H9 (cell line): ENCODE measurements around the gene SLC25A42. TPM values are rescaled to one million over a fixed set of nuclear protein-coding genes. Genes with fewer than 3 reads are reported as not detected.

Experiments used
- DNase-seq: peaks from one replicate; pipeline ENCODE4 v3.0.0-alpha.2; 2017
- H2AFZ ChIP-seq: one replicate; pipeline ENCODE4 v1.6.1; 2013; ENCODE audit warnings: mild to moderate bottlenecking, low read length, control low read depth, moderate library complexity
- H2AK5ac ChIP-seq: 2 replicates; pipeline ENCODE4 v1.6.1; 2013; ENCODE audit warnings: low read length, control low read depth, mixed read lengths; ENCODE audit not compliant: insufficient read length
- H2BK120ac ChIP-seq: one replicate; pipeline ENCODE4 v1.6.1; 2013; ENCODE audit warnings: low read depth, mild to moderate bottlenecking, low read length, control low read depth, inconsistent platforms; ENCODE audit not compliant: poor library complexity, severe bottlenecking
- H2BK12ac ChIP-seq: 2 replicates; pipeline ENCODE4 v1.6.1; 2013; ENCODE audit warnings: low read length, control low read depth, mixed read lengths, low read depth; ENCODE audit not compliant: insufficient read length
- H2BK15ac ChIP-seq: 2 replicates; pipeline ENCODE4 v1.6.1; 2013; ENCODE audit warnings: low read depth, low read length, control low read depth
- H2BK20ac ChIP-seq: one replicate; pipeline ENCODE4 v1.6.1; 2013; ENCODE audit warnings: low read depth, mild to moderate bottlenecking, low read length, control low read depth, inconsistent platforms; ENCODE audit not compliant: poor library complexity, severe bottlenecking
- H2BK5ac ChIP-seq: 2 replicates; pipeline ENCODE4 v1.6.1; 2013; ENCODE audit warnings: low read length, control low read depth, mixed read lengths; ENCODE audit not compliant: insufficient read length
- H3K14ac ChIP-seq: 2 replicates; pipeline ENCODE4 v1.6.1; 2013; ENCODE audit warnings: low read length, control low read depth; ENCODE audit not compliant: insufficient read depth
- H3K18ac ChIP-seq: 2 replicates; pipeline ENCODE4 v1.6.1; 2013; ENCODE audit warnings: low read depth, mild to moderate bottlenecking, mixed read lengths, low read length, control low read depth; ENCODE audit not compliant: insufficient read length
- H3K23ac ChIP-seq: 2 replicates; pipeline ENCODE4 v1.6.1; 2013; ENCODE audit warnings: low read length, control low read depth, mixed read lengths, low read depth; ENCODE audit not compliant: insufficient read length
- H3K23me2 ChIP-seq: 2 replicates; pipeline ENCODE4 v1.6.1; 2013; ENCODE audit warnings: low read depth, mild to moderate bottlenecking, mixed read lengths, low read length, control low read depth; ENCODE audit not compliant: insufficient read length, poor library complexity, severe bottlenecking
- H3K27ac ChIP-seq: 2 replicates; pipeline ENCODE4 v1.5.1; 2013; ENCODE audit warnings: low read length, control low read depth, mixed read lengths, low read depth; ENCODE audit not compliant: insufficient read length
- H3K27me3 ChIP-seq: 2 replicates; pipeline ENCODE4 v1.6.1; 2013; ENCODE audit warnings: low read length, control low read depth, inconsistent platforms; ENCODE audit not compliant: insufficient read depth
- H3K4ac ChIP-seq: 2 replicates; pipeline ENCODE4 v1.6.1; 2013; ENCODE audit warnings: low read depth, mild to moderate bottlenecking, control low read depth, inconsistent platforms, low read length, moderate library complexity
- H3K4me1 ChIP-seq: 2 replicates; pipeline ENCODE4 v1.6.1; 2013; ENCODE audit warnings: low read length, control low read depth, inconsistent platforms; ENCODE audit not compliant: insufficient read depth
- H3K4me2 ChIP-seq: 2 replicates; pipeline ENCODE4 v1.6.1; 2013; ENCODE audit warnings: low read length, control low read depth, mixed read lengths; ENCODE audit not compliant: insufficient read length, insufficient read depth
- H3K56ac ChIP-seq: 2 replicates; pipeline ENCODE4 v1.6.1; 2013; ENCODE audit warnings: low read depth, mild to moderate bottlenecking, mixed read lengths, low read length, control low read depth; ENCODE audit not compliant: insufficient read length
- H3K79me1 ChIP-seq: 2 replicates; pipeline ENCODE4 v1.6.1; 2013; ENCODE audit warnings: low read depth, mild to moderate bottlenecking, moderate library complexity, low read length, control low read depth, inconsistent platforms; ENCODE audit not compliant: insufficient read depth, poor library complexity, severe bottlenecking
- H3K79me2 ChIP-seq: 2 replicates; pipeline ENCODE4 v1.6.1; 2013; ENCODE audit warnings: low read length, control low read depth, inconsistent platforms; ENCODE audit not compliant: insufficient read depth
- H3K9ac ChIP-seq: 2 replicates; pipeline ENCODE4 v1.6.1; 2013; ENCODE audit warnings: low read length, control low read depth, mixed read lengths; ENCODE audit not compliant: insufficient read length; ENCODE audit errors: extremely low read depth
- H3K9me3 ChIP-seq: one replicate; pipeline ENCODE4 v1.6.1; 2013; ENCODE audit warnings: low read depth, low read length, inconsistent platforms; ENCODE audit not compliant: control insufficient read depth
- H3T11ph ChIP-seq: one replicate; pipeline ENCODE4 v1.6.1; 2013; ENCODE audit warnings: mild to moderate bottlenecking, low read length, control low read depth, inconsistent platforms
- H4K20me1 ChIP-seq: one replicate; pipeline ENCODE4 v1.6.1; 2013; ENCODE audit not compliant: control insufficient read depth, insufficient read length, insufficient read depth
- H4K5ac ChIP-seq: 2 replicates; pipeline ENCODE4 v1.6.1; 2013; ENCODE audit warnings: low read depth, mild to moderate bottlenecking, mixed read lengths, low read length, control low read depth; ENCODE audit not compliant: insufficient read length
- H4K8ac ChIP-seq: replicated peaks from 2 replicates; pipeline ENCODE4 v1.6.1; 2013; ENCODE audit warnings: low read length, control low read depth, mixed read lengths, low read depth; ENCODE audit not compliant: insufficient read length
- H4K91ac ChIP-seq: 2 replicates; pipeline ENCODE4 v1.6.1; 2013; ENCODE audit warnings: low read depth, mild to moderate bottlenecking, moderate library complexity, mixed read lengths, low read length, control low read depth; ENCODE audit not compliant: insufficient read length
- H3K27ac Mint-ChIP-seq, 3 experiments: 2 replicates in 2 of 3; 3 replicates in 1 of 3; pipeline ENCODE4 v1.8.0; 2020 to 2021; ENCODE audit warnings: mixed read lengths in 3 of 3, mild to moderate bottlenecking in 1 of 3, moderate library complexity in 1 of 3
- H3K27me3 Mint-ChIP-seq: 2 replicates; pipeline ENCODE4 v1.8.0; 2021; ENCODE audit warnings: low read depth, mild to moderate bottlenecking, moderate library complexity, mixed read lengths
- H3K36me3 Mint-ChIP-seq, 3 experiments: 2 replicates in 2 of 3; 3 replicates in 1 of 3; pipeline ENCODE4 v1.8.0; 2020 to 2021; ENCODE audit warnings: low read depth in 3 of 3, mixed read lengths in 3 of 3; ENCODE audit not compliant: insufficient read depth in 1 of 3
- H3K4me1 Mint-ChIP-seq, 2 experiments: 2 replicates each; pipeline ENCODE4 v1.8.0; 2020; ENCODE audit warnings: mixed read lengths in 2 of 2
- H3K4me3 Mint-ChIP-seq, 2 experiments: 2 replicates in 1 of 2; 3 replicates in 1 of 2; pipeline ENCODE4 v1.8.0; 2020 to 2021; ENCODE audit warnings: mild to moderate bottlenecking in 2 of 2, mixed read lengths in 2 of 2, moderate library complexity in 1 of 2
- H3K9me3 Mint-ChIP-seq, 2 experiments: 2 replicates in 1 of 2; 3 replicates in 1 of 2; pipeline ENCODE4 v1.8.0; 2020; ENCODE audit warnings: mild to moderate bottlenecking in 2 of 2, mixed read lengths in 2 of 2, moderate library complexity in 1 of 2
- WGBS: extraction: QIAGEN DNeasy Blood & Tissue Kit; methylation state at CpG from one replicate; pipeline ENCODE4 v1.1.7; 2013; ENCODE audit warnings: missing lambda C conversion rate, low lambda C conversion rate, mixed read lengths; ENCODE audit not compliant: insufficient read length; ENCODE audit errors: extremely low coverage; 5-methylcytosine and 5-hydroxymethylcytosine counted together
- total RNA-seq: library from RNA; stranded (reverse); gene quantifications from 2 replicates; pipeline ENCODE4 v1.2.1, GENCODE V29; 2021
- TF ChIP-seq, protein P1 (sequence below): fragments of 200-600 bp; sonication (generic); conservative IDR thresholded peaks from 3 replicates; pipeline ENCODE4 v1.8.0; 2021; ENCODE audit warnings: antibody characterized with exemption, mild to moderate bottlenecking

SLC25A42 gene
- total RNA-seq, 1 experiment from 2014 or later = 3.6 TPM

DNA sequence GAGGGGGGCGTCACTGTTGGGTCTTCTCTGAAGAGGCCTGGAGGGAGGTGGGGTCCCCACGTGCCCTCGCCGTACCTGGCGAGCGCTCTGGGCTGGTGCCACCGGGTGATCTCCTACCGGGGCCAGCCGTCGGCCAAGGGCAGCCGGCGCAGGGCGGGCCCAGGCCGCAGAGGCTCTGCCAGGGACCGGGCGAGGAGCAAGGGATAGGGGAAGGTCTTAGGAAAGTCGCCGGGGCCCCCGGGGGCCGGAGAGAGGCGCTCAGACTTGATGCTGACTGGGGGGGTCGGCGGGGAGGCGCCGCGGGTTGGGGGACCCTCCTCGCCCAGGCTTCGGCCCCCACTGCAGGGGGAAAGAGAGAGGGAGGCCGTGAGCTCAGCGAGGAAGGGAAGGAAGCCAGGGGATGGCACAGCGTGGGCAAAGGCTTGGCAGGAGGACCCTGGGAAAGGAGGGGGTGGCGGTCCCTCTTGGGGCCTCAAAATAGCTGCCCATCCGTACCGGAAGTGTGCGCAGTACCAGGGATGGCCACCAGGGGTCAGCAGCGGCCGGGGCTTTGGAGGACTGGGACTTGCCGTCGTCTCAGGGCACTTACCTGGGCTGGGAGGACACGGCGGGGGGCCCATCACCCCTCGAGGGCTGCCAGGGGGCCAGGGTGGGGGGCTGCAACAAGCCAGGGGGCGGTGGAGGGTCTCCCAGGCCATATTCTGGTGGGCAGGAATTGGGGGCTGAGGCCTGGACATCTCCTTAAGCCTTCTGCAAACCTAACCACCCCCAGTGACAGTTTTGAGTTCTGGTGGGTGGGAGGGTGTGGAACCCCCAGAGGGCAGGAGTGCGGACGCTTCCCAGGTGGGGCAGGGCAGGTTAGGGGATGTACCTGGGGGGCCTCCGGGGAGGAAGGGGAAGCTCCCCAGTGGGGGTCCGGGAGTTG, 82.2 kb downstream of the SLC25A42 start:
- no peak overlapping the region for H2BK15ac ChIP-seq
- H3K27ac ChIP-seq = no peak overlapping the region
- H4K20me1 ChIP-seq = no peaks in the 10 kb centered on the region
- H3K18ac ChIP-seq = no peak overlapping the region
- H2AFZ ChIP-seq = no peak overlapping the region
- Mint-ChIP-seq H3K4me3 (no peak overlapping the region), H3K36me3 (no peaks in the 10 kb centered on the region), H3K27ac (peak overlapping the region in 1 of 3 experiments; percentile 77; a peak in 2 of 7 replicates), H3K9me3 (no peaks in the 10 kb centered on the region; a peak in 1 of 5 replicates), H3K4me1 (no peaks in the 10 kb centered on the region; a peak in 1 of 4 replicates), H3K27me3 (peaks cover 28% of the 10 kb centered on the region)
- TF ChIP-seq, protein P1, sequence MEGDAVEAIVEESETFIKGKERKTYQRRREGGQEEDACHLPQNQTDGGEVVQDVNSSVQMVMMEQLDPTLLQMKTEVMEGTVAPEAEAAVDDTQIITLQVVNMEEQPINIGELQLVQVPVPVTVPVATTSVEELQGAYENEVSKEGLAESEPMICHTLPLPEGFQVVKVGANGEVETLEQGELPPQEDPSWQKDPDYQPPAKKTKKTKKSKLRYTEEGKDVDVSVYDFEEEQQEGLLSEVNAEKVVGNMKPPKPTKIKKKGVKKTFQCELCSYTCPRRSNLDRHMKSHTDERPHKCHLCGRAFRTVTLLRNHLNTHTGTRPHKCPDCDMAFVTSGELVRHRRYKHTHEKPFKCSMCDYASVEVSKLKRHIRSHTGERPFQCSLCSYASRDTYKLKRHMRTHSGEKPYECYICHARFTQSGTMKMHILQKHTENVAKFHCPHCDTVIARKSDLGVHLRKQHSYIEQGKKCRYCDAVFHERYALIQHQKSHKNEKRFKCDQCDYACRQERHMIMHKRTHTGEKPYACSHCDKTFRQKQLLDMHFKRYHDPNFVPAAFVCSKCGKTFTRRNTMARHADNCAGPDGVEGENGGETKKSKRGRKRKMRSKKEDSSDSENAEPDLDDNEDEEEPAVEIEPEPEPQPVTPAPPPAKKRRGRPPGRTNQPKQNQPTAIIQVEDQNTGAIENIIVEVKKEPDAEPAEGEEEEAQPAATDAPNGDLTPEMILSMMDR = peak; percentile 92
- no peaks in the 10 kb centered on the region for H3K4me1 ChIP-seq
- H4K91ac ChIP-seq = no peak overlapping the region
- no peak overlapping the region for H3K14ac ChIP-seq
- no peaks in the 10 kb centered on the region for H3K9me3 ChIP-seq
- H4K8ac ChIP-seq = no peak overlapping the region
- no peak overlapping the region for H3K23ac ChIP-seq
- H2BK12ac ChIP-seq = no peak overlapping the region
- DNase-seq = peak; percentile 89
- no peaks in the 10 kb centered on the region for H3K27me3 ChIP-seq
- H3K4ac ChIP-seq = no peak overlapping the region
- no peak overlapping the region for H3K56ac ChIP-seq
- WGBS = no CpG with 5 or more reads among the region's 47 CpGs
- no peak overlapping the region for H3T11ph ChIP-seq
- H2BK5ac ChIP-seq = no peak overlapping the region
- H2BK120ac ChIP-seq = no peak overlapping the region
- no peaks in the 10 kb centered on the region for H3K23me2 ChIP-seq
- H2AK5ac ChIP-seq = no peak overlapping the region
- no peaks in the 10 kb centered on the region for H3K79me2 ChIP-seq
- no peak overlapping the region for H3K9ac ChIP-seq
- no peaks in the 10 kb centered on the region for H3K79me1 ChIP-seq
- H2BK20ac ChIP-seq = no peak overlapping the region
- no peak overlapping the region for H3K4me2 ChIP-seq
- H4K5ac ChIP-seq = no peak overlapping the region
